Subcutaneous abdominal adipose tissue (tissue), 5 donors: ENCODE measurements around the gene ZCCHC24.

Experiments
- H3K27ac ChIP-seq: one replicate; pipeline ENCODE4 v1.7.0; 2013; ENCODE audit warnings: low read depth, mild to moderate bottlenecking, inconsistent platforms, low read length, moderate library complexity
- H3K27me3 ChIP-seq, 5 donors: one replicate each; pipeline ENCODE4 v1.7.0; 2013; ENCODE audit warnings: low read length in 5 of 5, inconsistent platforms in 1 of 5; ENCODE audit not compliant: control insufficient read depth in 5 of 5, insufficient read depth in 4 of 5
- H3K36me3 ChIP-seq, 5 donors: one replicate each; pipeline ENCODE4 v1.7.0; 2013; ENCODE audit warnings: low read length in 5 of 5; ENCODE audit not compliant: control insufficient read depth in 5 of 5, insufficient read depth in 5 of 5
- H3K4me1 ChIP-seq, 5 donors: one replicate each; pipeline ENCODE4 v1.7.0; 2013; ENCODE audit warnings: low read length in 5 of 5, mild to moderate bottlenecking in 3 of 5, moderate library complexity in 1 of 5; ENCODE audit not compliant: control insufficient read depth in 5 of 5, insufficient read depth in 5 of 5
- H3K4me3 ChIP-seq, 5 donors: one replicate each; pipeline ENCODE4 v1.7.0; 2013; ENCODE audit warnings: low read length in 5 of 5, low read depth in 1 of 5
- H3K9ac ChIP-seq, 5 donors: one replicate each; pipeline ENCODE4 v1.7.0; 2013; ENCODE audit warnings: low read length in 5 of 5, mild to moderate bottlenecking in 4 of 5, moderate library complexity in 3 of 5
- H3K9me3 ChIP-seq, 5 donors: one replicate each; pipeline ENCODE4 v1.7.0; 2013; ENCODE audit warnings: low read length in 5 of 5; ENCODE audit not compliant: control insufficient read depth in 5 of 5
- donor health status: healthy.
- donor health status: healthy.
- donor health status: healthy.
- donor health status: healthy.
- donor health status: healthy.

The ZCCHC24 gene

DNA sequence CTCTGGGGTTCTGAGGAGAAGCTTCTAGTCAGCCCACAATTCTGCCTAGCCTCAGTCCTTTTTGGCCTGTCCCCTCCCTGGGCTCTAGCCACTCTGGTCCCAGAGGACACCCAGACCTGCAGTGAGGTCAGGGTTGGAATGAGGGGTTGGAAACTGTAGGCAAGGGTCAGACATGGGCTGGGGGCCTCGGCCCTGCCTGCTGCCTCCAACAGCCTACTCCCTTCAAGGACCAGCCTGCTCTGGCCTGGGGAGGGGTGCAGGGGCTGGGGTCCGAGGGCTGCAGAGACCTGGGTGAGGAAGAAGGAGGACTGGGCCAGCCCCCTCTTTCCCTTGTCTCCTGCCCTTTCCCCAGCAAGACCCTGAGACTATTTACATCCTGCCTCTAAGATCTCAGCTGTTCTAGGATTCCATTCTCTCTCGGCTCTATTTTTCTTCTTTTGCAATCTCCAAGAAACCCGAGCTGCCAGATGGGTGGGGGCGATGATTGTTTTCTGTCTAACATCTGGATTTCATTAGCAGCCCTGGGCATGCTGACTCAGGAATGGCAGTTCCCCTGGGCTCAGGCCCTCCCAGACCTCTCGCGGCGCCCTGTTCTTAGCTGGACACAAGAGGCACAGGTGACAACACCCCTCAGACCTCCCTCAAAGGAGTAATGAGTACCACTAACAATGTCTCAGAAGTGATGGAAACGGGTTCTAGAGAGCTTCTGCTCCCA lies 23.1 kb downstream of the ZCCHC24 start:
- H3K9me3 ChIP-seq = no peaks in the 10 kb centered on the region
- peaks cover 35 to 69% (median 47%) of the 10 kb centered on the region in 5 donors for H3K4me1 ChIP-seq
- no peak overlapping the region for H3K4me3 ChIP-seq
- H3K27ac ChIP-seq = peak overlapping the region; percentile 89
- H3K9ac ChIP-seq = peak overlapping the region in 3 of 5 donors; percentile 59 to 64 (median 60)
- peaks cover 0 to 50% (median 45%) of the 10 kb centered on the region in 5 donors for H3K36me3 ChIP-seq
- no peaks in the 10 kb centered on the region for H3K27me3 ChIP-seq

GRCh38 chr10:79420974-79421688 lies 24.3 kb downstream of the ZCCHC24 start:
- Histone ChIP-seq H3K9me3 (no peaks in the 10 kb centered on the region), H3K27ac (peak overlapping the region; percentile 23), H3K4me1 (peaks cover 39 to 81% (median 47%) of the 10 kb centered on the region in 5 donors), H3K9ac (peak overlapping the region in 1 of 5 donors; percentile 41), H3K36me3 (peaks cover 0 to 59% (median 54%) of the 10 kb centered on the region in 5 donors), H3K27me3 (no peaks in the 10 kb centered on the region), H3K4me3 (no peak overlapping the region)

DNA sequence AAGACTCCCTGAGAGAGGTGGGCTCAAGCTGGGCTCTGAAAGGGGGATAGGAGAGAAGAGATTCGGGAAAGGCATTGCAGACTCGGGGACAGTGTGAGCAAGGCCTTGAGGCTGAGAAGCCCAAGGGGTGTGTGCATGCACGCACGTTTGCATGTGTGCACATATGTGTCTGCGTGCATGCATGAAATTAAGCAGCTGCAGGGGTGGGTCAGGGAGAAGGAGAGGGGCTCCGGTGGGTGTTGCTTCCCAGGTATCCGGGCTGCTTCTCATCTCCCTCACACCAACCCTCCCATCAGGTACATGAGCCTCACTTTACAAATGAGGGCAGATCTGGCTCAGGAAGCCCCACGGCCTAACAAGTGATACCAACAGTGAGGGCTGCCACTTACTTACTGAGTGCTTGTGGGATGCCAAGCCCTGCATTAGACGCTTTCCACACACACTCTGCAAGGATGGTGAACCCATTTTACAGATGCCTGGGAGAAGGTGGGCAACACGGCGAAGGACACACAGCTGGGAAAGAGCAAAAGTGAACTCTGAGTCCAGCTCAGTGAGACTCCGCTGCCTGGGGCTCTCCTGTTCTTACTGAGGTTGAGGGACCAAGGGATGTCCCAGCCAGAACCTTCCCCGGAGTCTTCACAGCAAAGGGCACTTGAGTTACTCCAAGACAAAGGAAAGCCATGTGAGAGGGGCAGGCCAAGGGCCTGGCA lies 26.4 kb downstream of the ZCCHC24 start:
- H3K9me3 ChIP-seq = no peaks in the 10 kb centered on the region
- H3K4me3 ChIP-seq = no peak overlapping the region
- no peaks in the 10 kb centered on the region for H3K27me3 ChIP-seq
- peaks cover 0 to 51% (median 40%) of the 10 kb centered on the region in 5 donors for H3K36me3 ChIP-seq
- peak overlapping the region; percentile 16 for H3K27ac ChIP-seq
- peaks cover 31 to 80% (median 34%) of the 10 kb centered on the region in 5 donors for H3K4me1 ChIP-seq
- H3K9ac ChIP-seq = peak overlapping the region in 1 of 5 donors; percentile 8

GRCh38 chr10:79418274-79418673 lies 27.1 kb downstream of the ZCCHC24 start:
- H3K9me3 ChIP-seq = no peaks in the 10 kb centered on the region
- no peaks in the 10 kb centered on the region for H3K27me3 ChIP-seq
- H3K4me3 ChIP-seq = peak overlapping the region in 1 of 5 donors; percentile 18
- peaks cover 30 to 79% (median 31%) of the 10 kb centered on the region in 5 donors for H3K4me1 ChIP-seq
- peak overlapping the region in 2 of 5 donors; percentile 8 to 21 for H3K9ac ChIP-seq
- peak overlapping the region; percentile 30 for H3K27ac ChIP-seq
- peaks cover 0 to 49% (median 42%) of the 10 kb centered on the region in 5 donors for H3K36me3 ChIP-seq

GRCh38 chr10:79417731-79418130 lies 27.7 kb downstream of the ZCCHC24 start:
- Histone ChIP-seq H3K9me3 (no peaks in the 10 kb centered on the region), H3K4me1 (peaks cover 26 to 76% (median 28%) of the 10 kb centered on the region in 5 donors), H3K27ac (peak overlapping the region; percentile 30), H3K4me3 (peak overlapping the region in 1 of 5 donors; percentile 19), H3K9ac (peak overlapping the region in 1 of 5 donors; percentile 33), H3K27me3 (no peaks in the 10 kb centered on the region), H3K36me3 (peaks cover 0 to 49% (median 41%) of the 10 kb centered on the region in 5 donors)

GRCh38 chr10:79417266-79417665 lies 28.2 kb downstream of the ZCCHC24 start:
- Histone ChIP-seq H3K4me1 (peaks cover 21 to 71% (median 23%) of the 10 kb centered on the region in 5 donors), H3K27me3 (no peaks in the 10 kb centered on the region), H3K27ac (peak overlapping the region; percentile 30), H3K9ac (peak overlapping the region in 1 of 5 donors; percentile 33), H3K4me3 (peak overlapping the region in 1 of 5 donors; percentile 19), H3K36me3 (peaks cover 0 to 50% (median 41%) of the 10 kb centered on the region in 5 donors), H3K9me3 (no peaks in the 10 kb centered on the region)

DNA sequence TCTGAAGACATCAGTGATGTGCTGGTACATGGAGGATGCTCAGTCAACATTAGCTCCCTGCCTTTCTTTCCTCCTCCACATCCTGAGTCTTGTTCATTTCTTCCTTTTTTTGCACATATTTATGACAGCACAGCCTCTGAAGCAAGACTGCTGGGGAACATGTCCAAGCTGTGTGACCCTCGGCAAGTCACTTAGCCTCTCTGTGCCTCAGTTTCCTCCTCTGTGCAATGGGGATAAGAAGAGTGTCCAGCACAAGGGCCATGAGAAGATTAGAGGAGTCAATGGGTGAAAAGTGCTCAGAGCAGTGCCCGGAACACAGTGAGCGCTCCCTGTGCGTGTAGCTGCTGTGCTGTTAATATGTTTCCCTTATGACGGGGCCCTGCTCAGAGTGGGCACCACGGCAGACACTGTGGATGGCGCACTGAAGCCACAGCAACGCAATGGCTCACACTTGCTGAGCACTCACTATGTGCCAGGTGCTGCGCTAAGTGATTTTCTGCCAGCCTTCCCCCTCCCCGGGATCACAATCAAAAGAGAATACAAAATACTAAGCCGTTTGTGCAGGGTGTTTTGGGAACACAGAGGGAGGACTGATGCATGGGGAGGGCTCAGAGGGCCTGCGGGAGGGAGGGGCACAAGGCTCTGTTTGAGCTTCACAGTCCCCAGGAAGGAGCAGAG lies 28.7 kb downstream of the ZCCHC24 start:
- no peak overlapping the region for H3K4me3 ChIP-seq
- peaks cover 16 to 66% (median 18%) of the 10 kb centered on the region in 5 donors for H3K4me1 ChIP-seq
- peak overlapping the region in 1 of 5 donors; percentile 32 for H3K9ac ChIP-seq
- no peaks in the 10 kb centered on the region for H3K9me3 ChIP-seq
- H3K36me3 ChIP-seq = peaks cover 0 to 49% (median 41%) of the 10 kb centered on the region in 5 donors
- peak overlapping the region; percentile 49 for H3K27ac ChIP-seq
- H3K27me3 ChIP-seq = no peaks in the 10 kb centered on the region

GRCh38 chr10:79415736-79416577 lies 29.5 kb downstream of the ZCCHC24 start:
- H3K4me3 ChIP-seq = no peak overlapping the region
- H3K36me3 ChIP-seq = peaks cover 0 to 49% (median 41%) of the 10 kb centered on the region in 5 donors
- H3K27ac ChIP-seq = peak overlapping the region; percentile 49
- no peaks in the 10 kb centered on the region for H3K9me3 ChIP-seq
- H3K9ac ChIP-seq = peak overlapping the region in 1 of 5 donors; percentile 32
- H3K4me1 ChIP-seq = peaks cover 9 to 58% (median 11%) of the 10 kb centered on the region in 5 donors
- H3K27me3 ChIP-seq = no peaks in the 10 kb centered on the region

DNA sequence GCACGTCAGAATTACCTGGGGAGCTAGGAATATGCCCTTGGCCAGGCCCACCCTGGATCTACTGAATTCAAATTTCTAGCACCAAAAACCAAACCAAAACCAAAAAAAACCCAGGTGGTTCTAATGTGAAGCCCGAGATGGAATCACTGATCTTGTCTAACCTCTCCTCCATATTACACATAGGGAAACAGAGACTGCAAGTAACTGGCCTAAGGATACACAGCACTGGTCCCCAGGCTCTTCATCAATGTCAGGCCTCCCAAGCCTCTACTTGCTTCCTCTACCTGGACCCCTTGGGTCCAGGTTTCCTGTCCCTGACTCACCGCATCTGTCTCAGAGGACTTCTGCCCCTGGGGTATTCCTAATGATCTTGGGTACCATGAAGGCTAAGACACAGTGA lies 30.7 kb downstream of the ZCCHC24 start:
- Histone ChIP-seq H3K27ac (no peak overlapping the region), H3K4me3 (no peak overlapping the region), H3K9ac (no peak overlapping the region), H3K36me3 (peaks cover 0 to 49% (median 41%) of the 10 kb centered on the region in 5 donors), H3K9me3 (no peaks in the 10 kb centered on the region), H3K4me1 (peaks cover 0 to 48% (median 8%) of the 10 kb centered on the region in 5 donors), H3K27me3 (no peaks in the 10 kb centered on the region)
